ENCODE data around the gene LRBA.

DNA sequence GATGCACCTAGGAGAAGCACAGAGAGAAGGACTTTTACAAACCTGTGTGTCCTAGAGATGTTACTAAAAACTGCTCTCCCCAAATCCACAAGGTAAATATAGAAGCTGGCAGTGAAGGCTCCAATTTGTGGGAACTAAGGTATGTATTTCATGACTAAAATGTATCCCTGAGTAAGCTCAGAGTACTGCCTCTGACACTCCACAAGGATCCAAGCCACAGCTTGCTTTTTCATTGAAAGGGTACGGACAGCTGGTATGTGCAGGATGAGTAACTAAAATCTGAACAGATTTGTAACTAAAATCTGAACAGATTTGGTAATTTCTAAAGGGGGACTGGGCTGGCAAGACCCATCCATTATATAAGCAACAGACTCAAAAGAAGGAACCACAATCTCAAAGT, 749.3 kb downstream of the LRBA start:
- TF ChIP-seq, protein P1, sequence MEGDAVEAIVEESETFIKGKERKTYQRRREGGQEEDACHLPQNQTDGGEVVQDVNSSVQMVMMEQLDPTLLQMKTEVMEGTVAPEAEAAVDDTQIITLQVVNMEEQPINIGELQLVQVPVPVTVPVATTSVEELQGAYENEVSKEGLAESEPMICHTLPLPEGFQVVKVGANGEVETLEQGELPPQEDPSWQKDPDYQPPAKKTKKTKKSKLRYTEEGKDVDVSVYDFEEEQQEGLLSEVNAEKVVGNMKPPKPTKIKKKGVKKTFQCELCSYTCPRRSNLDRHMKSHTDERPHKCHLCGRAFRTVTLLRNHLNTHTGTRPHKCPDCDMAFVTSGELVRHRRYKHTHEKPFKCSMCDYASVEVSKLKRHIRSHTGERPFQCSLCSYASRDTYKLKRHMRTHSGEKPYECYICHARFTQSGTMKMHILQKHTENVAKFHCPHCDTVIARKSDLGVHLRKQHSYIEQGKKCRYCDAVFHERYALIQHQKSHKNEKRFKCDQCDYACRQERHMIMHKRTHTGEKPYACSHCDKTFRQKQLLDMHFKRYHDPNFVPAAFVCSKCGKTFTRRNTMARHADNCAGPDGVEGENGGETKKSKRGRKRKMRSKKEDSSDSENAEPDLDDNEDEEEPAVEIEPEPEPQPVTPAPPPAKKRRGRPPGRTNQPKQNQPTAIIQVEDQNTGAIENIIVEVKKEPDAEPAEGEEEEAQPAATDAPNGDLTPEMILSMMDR (IDR thresholded peaks at IDR 0.05): no peak
- TF ChIP-seq POLR2A (IDR thresholded peaks at IDR 0.05): no peak

Data from testis (tissue), 2 donors.